Measurements from ENCODE around the gene RAD23B.

- TF ChIP-seq CTCF (conservative IDR thresholded peaks at IDR 0.05) (no peak), EZH2 (IDR thresholded peaks at IDR 0.05; ENCODE audit: low read depth) (no peak)
Observed at GRCh38 chr9:107332883-107333282, 49.8 kb downstream of the RAD23B start.

All from PC-9 (cell line).